ENCODE data around the gene LY6G6C. TPM values are rescaled to one million over a fixed set of nuclear protein-coding genes. Genes with fewer than 3 reads are reported as not detected.

Gene LY6G6C
- total and polyA plus RNA-seq, 10 of the 15 experiments (the other 5 are each of a cell fraction or from before 2014, with no cell fraction given), result not detected

DNA sequence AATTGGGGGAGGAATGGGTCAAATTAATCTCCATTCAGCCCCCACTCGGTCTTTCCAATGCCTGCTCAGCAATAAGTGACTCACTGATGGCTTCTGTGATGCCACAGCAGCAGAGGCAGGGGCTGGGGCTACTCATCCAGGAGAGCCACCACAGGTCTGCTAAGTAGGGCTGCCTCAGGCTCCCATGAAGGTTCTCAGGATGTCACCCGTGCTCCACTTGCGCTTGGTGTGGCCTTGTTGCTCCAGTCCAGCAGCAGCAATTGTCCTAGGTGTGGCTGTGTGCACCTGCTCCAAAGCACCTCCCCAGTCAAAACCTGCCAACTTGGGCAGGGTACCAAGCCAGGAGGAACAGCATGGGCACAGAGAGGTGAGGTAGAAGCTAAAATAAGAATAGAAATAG, 627 bp upstream of the LY6G6C start:
- ChIA-PET CTCF (interaction anchor here (2.8 kb wide), 1 partner anchor 48 kb away, joined by 12 read pairs; no protein-coding TSS in a partner anchor), RAD21 (ENCODE audit: unreplicated experiment) (interaction anchor here (1.5 kb wide), 1 partner anchor 48 kb away, joined by 3 read pairs; no protein-coding TSS in a partner anchor), POLR2A (no interaction called here), SMC1A (ENCODE audit: uncharacterized antibody, unreplicated experiment) (interaction anchor here (1.3 kb wide), 1 partner anchor 48 kb away, joined by 5 read pairs; no protein-coding TSS in a partner anchor)
- H3K4me3 ChIP-seq, result no peak overlapping the region
- no peak overlapping the region for H3K9ac ChIP-seq (ENCODE audit: control insufficient read depth, insufficient read depth, low read length)
- no peak overlapping the region for H3K4me2 ChIP-seq (ENCODE audit: control insufficient read depth, insufficient read depth)
- H3K79me2 ChIP-seq (ENCODE audit: control insufficient read depth, insufficient read depth, low read length), result no peaks in the 10 kb centered on the region
- H3K36me3 ChIP-seq (ENCODE audit: control insufficient read depth in 2 of 2, insufficient read depth in 2 of 2, low read length in 1 of 2), result no peaks in the 10 kb centered on the region; a peak in 1 of 4 replicates
- no TSS peak for BruUV-seq (replicated peaks)
- TF ChIP-seq RELB (IDR thresholded peaks at IDR 0.05; ENCODE audit: low read depth), result no peak
- no peak for TF ChIP-seq ZZZ3 (IDR thresholded peaks at IDR 0.05; ENCODE audit: control insufficient read depth, insufficient read length, low read depth)
- no peak for TF ChIP-seq JUND (IDR thresholded peaks at IDR 0.05; ENCODE audit: low read depth, low read length)
- no peak for TF ChIP-seq STAT3 (IDR thresholded peaks at IDR 0.05; ENCODE audit: low read depth, low read length)
- no peak for TF ChIP-seq NFXL1 (IDR thresholded peaks at IDR 0.05; ENCODE audit: borderline replicate concordance)
- TF ChIP-seq NKRF (conservative IDR thresholded peaks at IDR 0.05), result no peak
- TF ChIP-seq CEBPB (IDR thresholded peaks at IDR 0.05; ENCODE audit: borderline replicate concordance in 1 of 2, low read depth in 2 of 2, low read length in 2 of 2), result no peak
- no peak for TF ChIP-seq NR2C2 (IDR thresholded peaks at IDR 0.05; ENCODE audit: borderline replicate concordance, control insufficient read depth, insufficient read length, low read depth)
- TF ChIP-seq CTCF (IDR thresholded peaks at IDR 0.05 in 2 of 3, conservative IDR thresholded peaks at IDR 0.05 in 1 of 3; ENCODE audit: control insufficient read depth in 2 of 3, extremely low read depth in 1 of 3, insufficient read depth in 1 of 3, low read depth in 3 of 3, low read length in 3 of 3), result no peak
- TF ChIP-seq YBX1 (IDR thresholded peaks at IDR 0.05), result no peak
- TF ChIP-seq CHD2 (IDR thresholded peaks at IDR 0.05; ENCODE audit: borderline replicate concordance, low read depth, low read length), result no peak
- TF ChIP-seq ATF7 (IDR thresholded peaks at IDR 0.05; ENCODE audit: low read depth), result no peak
- TF ChIP-seq POLR2A (IDR thresholded peaks at IDR 0.05; ENCODE audit: low read depth, low read length), result no peak
- TF ChIP-seq RFX5 (IDR thresholded peaks at IDR 0.05; ENCODE audit: low read depth, low read length), result no peak
- TF ChIP-seq KLF5 (IDR thresholded peaks at IDR 0.05; ENCODE audit: partially characterized antibody), result no peak
- no peak for TF ChIP-seq GABPA (IDR thresholded peaks at IDR 0.05; ENCODE audit: low read depth)
- no peak for TF ChIP-seq PAX8 (IDR thresholded peaks at IDR 0.05)
- TF ChIP-seq STAT1 (conservative IDR thresholded peaks at IDR 0.05), result no peak
- TF ChIP-seq SMAD5 (IDR thresholded peaks at IDR 0.05; ENCODE audit: low read depth), result no peak
- H3K4me1 ChIP-seq (ENCODE audit: control insufficient read depth, insufficient read depth, low read length), result peaks cover 2% of the 10 kb centered on the region
- DNase-seq (ENCODE audit: low read depth, low spot score), result no peak
- no peak overlapping the region for H2AFZ ChIP-seq (ENCODE audit: control insufficient read depth, low read depth, low read length)
- WGBS (ENCODE audit: insufficient coverage, insufficient replicate concordance, low lambda C conversion rate, missing lambda C conversion rate), result 86% methylated on average over 3 of the region's 3 CpGs
- no peak overlapping the region for H3K27ac ChIP-seq (ENCODE audit: control insufficient read depth, insufficient read depth)
- intact Hi-C loops (cut with micrococcal nuclease; ENCODE audit: unreplicated experiment) (no loop called here), in situ Hi-C loops (cut with MboI) (no loop called here)
- no peak for FAIRE-seq
- H4K20me1 ChIP-seq (ENCODE audit: control insufficient read depth, insufficient read depth), result no peaks in the 10 kb centered on the region
- no peak for ATAC-seq
- no peaks in the 10 kb centered on the region for H3K9me3 ChIP-seq (replicated peaks; ENCODE audit: control insufficient read depth, insufficient read depth, low read length)
- H3K27me3 ChIP-seq (replicated peaks in 1 of 2; ENCODE audit: control insufficient read depth in 2 of 2, insufficient read depth in 2 of 2, low read length in 1 of 2), result no peaks in the 10 kb centered on the region; a peak in 1 of 4 replicates

Measured in GM12878 (cell line).